Thymus (tissue), 11 donors: Measurements from ENCODE around the gene NUBP2. TPM values are rescaled to one million over a fixed set of nuclear protein-coding genes. Genes with fewer than 3 reads are reported as not detected.

Source experiments
- DNase-seq, 9 donors: peaks; one replicate each; pipeline ENCODE4 v3.0.0-alpha.2; 2013; ENCODE audit warnings: low spot score in 9 of 9, low read depth in 6 of 9, missing footprints in 1 of 9
- H3K27ac ChIP-seq, 2 donors: one replicate each; pipeline ENCODE4 v1.5.1; 2013; ENCODE audit warnings: control low read depth in 1 of 2, low read depth in 1 of 2, low read length in 1 of 2, mild to moderate bottlenecking in 1 of 2, moderate library complexity in 1 of 2
- H3K27me3 ChIP-seq, 2 donors: one replicate each; pipeline ENCODE4 v1.5.1; 2013; ENCODE audit warnings: low read length in 1 of 2; ENCODE audit not compliant: control insufficient read depth in 2 of 2, insufficient read depth in 1 of 2
- H3K36me3 ChIP-seq, 2 donors: one replicate each; pipeline ENCODE4 v1.5.1; 2013; ENCODE audit warnings: low read length in 1 of 2, mild to moderate bottlenecking in 1 of 2, moderate library complexity in 1 of 2; ENCODE audit not compliant: control insufficient read depth in 2 of 2, insufficient read depth in 2 of 2
- H3K4me1 ChIP-seq, 2 donors: one replicate each; pipeline ENCODE4 v1.5.1; 2013; ENCODE audit warnings: low read length in 2 of 2; ENCODE audit not compliant: control insufficient read depth in 2 of 2, insufficient read depth in 2 of 2
- H3K4me3 ChIP-seq, 2 donors: one replicate each; pipeline ENCODE4 v1.5.1; 2013; ENCODE audit warnings: low read length in 2 of 2, control low read depth in 1 of 2, mild to moderate bottlenecking in 1 of 2
- H3K9me3 ChIP-seq, 2 donors: one replicate each; pipeline ENCODE4 v1.5.1; 2013; ENCODE audit warnings: low read length in 1 of 2, mild to moderate bottlenecking in 1 of 2; ENCODE audit not compliant: control insufficient read depth in 2 of 2, insufficient read depth in 1 of 2
- WGBS: extraction: QIAGEN DNeasy Blood & Tissue Kit; methylation state at CpG from one replicate; pipeline ENCODE4 v1.1.7; 2013; 5-methylcytosine and 5-hydroxymethylcytosine counted together
- polyA plus RNA-seq: library from polyadenylated mRNA; stranded (reverse); fragments of 200-250 nt; gene quantifications from one replicate; pipeline ENCODE4 v1.2.3, GENCODE V29; 2013
- total RNA-seq: library from RNA; stranded (reverse); fragments of 120-200 nt; gene quantifications from one replicate; pipeline ENCODE4 v1.2.4, GENCODE V29; 2013
- donor health status: healthy.

The NUBP2 gene
- total and polyA plus RNA-seq, 2 donors: 73.9 to 80.6 TPM

DNA sequence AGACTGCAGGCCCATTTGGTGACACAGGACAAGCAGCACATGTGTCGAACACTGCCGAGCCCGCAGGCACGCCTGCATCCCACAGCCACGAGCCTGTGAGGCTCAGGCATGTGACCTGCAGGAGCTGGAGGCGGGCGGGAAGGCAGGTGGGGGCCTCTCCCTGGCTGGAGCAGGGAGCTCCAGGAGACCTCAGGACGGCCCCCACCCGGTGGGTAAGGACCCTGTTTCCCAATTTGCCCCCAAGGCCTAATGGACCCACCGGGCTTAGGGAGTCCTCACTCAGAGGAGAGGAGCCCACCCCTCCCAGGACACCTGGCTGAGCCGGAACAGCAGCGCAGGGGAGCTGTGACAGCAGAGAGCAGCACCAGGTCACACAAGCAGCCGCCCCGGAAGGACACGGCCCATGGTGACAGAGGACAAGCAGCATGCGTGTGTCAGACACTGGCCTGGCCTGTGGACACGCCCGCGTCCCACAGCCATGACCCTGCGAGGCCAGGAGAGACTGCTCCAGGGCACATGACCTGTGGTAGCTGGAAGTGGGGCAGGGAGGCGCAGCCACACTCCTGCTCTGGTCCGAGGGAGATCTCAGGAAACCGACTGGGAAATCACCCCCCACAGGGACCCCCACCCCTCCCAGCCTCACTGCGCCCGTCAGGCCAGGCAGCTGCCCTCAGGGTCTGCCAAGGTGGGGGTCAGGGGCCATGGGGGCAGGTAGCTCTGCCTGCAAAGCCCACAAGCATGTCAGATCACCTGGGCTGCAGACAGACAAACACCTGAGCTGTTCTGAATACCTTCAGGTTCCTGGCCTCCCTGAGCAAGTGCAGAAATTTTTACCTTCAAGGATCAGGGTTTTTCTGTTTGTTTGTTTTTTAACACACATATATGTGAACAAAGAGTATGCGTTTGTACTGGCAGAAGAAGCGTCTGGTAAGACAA lies 2.8 kb upstream of the NUBP2 start:
- no peak for DNase-seq
- peaks cover 14 to 19% of the 10 kb centered on the region in 2 donors for H3K4me1 ChIP-seq
- H3K27ac ChIP-seq: no peak overlapping the region
- H3K9me3 ChIP-seq: no peaks in the 10 kb centered on the region
- peaks cover 63 to 65% of the 10 kb centered on the region in 2 donors for H3K36me3 ChIP-seq
- 97% methylated on average over 27 of the region's 27 CpGs for WGBS
- H3K4me3 ChIP-seq: no peak overlapping the region
- no peaks in the 10 kb centered on the region for H3K27me3 ChIP-seq

DNA sequence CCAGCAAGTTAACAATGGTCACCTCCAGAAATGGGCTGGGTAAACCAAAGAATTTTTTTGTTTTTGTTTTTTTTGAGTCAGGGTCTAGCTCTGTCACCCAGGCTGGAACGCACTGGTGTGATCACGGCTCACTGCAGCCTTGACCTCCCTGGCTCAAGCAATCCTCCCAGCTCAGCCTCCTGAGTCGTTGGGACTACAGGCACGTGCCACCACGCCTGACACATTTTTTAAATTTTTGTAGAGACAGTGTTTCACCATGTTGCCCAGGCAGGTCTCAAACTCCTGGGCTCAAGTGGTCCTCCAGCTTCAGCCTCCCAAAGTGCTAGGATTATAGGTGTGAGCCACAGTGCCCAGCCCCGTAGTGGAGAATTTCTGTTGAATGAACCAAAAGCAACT lies 2.1 kb upstream of the NUBP2 start:
- WGBS: 96% methylated on average over 6 of the region's 6 CpGs
- Histone ChIP-seq H3K9me3 (no peaks in the 10 kb centered on the region), H3K27me3 (no peaks in the 10 kb centered on the region), H3K27ac (no peak overlapping the region), H3K4me1 (peaks cover 14 to 19% of the 10 kb centered on the region in 2 donors), H3K36me3 (peaks cover 61 to 64% of the 10 kb centered on the region in 2 donors), H3K4me3 (no peak overlapping the region)
- no peak for DNase-seq

DNA sequence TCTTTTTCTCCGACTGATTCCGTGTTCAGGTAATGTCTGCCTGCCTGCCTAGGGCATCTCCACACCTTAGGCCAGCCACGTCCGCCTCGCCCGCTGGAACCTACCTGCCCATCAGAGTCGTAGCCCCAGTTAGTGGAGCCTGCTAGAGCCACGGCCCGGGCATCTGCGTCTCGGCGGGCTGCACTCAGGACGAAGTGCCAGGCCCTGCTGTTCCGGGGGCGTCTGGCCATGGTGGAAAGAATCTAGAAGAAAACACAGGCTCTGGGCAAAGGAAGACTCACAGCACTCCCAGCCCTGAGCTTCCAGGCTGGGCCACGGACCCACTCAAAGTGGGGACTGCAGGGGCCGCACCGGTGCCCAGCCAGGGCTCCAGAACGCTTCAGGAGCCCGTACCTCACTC lies 1.5 kb upstream of the NUBP2 start:
- Histone ChIP-seq H3K27me3 (no peaks in the 10 kb centered on the region), H3K4me3 (peak overlapping the region; percentile 57 to 88), H3K4me1 (peaks cover 14 to 19% of the 10 kb centered on the region in 2 donors), H3K9me3 (peaks cover 0 to 1% of the 10 kb centered on the region in 2 donors), H3K36me3 (peaks cover 56 to 61% of the 10 kb centered on the region in 2 donors), H3K27ac (no peak overlapping the region)
- no peak for DNase-seq
- 86% methylated on average over 20 of the region's 20 CpGs for WGBS

GRCh38 chr16:1781758-1782407 lies 877 bp upstream of the NUBP2 start:
- Histone ChIP-seq H3K4me1 (peaks cover 14 to 19% of the 10 kb centered on the region in 2 donors), H3K27me3 (no peaks in the 10 kb centered on the region), H3K4me3 (peak overlapping the region; percentile 57 to 88), H3K9me3 (peaks cover 0 to 1% of the 10 kb centered on the region in 2 donors), H3K27ac (peak overlapping the region; percentile 24 to 87), H3K36me3 (peaks cover 54 to 61% of the 10 kb centered on the region in 2 donors)
- 1% methylated on average over 69 of the region's 70 CpGs for WGBS
- DNase-seq: peak in 3 of 9 donors; percentile 17 to 49 (median 26)

GRCh38 chr16:1784977-1785845 lies 2.5 kb downstream of the NUBP2 start:
- H3K4me3 ChIP-seq: no peak overlapping the region
- no peak for DNase-seq
- peaks cover 14 to 19% of the 10 kb centered on the region in 2 donors for H3K4me1 ChIP-seq
- H3K36me3 ChIP-seq: peaks cover 53 to 61% of the 10 kb centered on the region in 2 donors
- peaks cover 0 to 1% of the 10 kb centered on the region in 2 donors for H3K9me3 ChIP-seq
- WGBS: 98% methylated on average over 26 of the region's 26 CpGs
- no peaks in the 10 kb centered on the region for H3K27me3 ChIP-seq
- H3K27ac ChIP-seq: no peak overlapping the region

- peaks cover 0 to 1% of the 10 kb centered on the region in 2 donors for H3K9me3 ChIP-seq
- no peak overlapping the region for H3K4me3 ChIP-seq
- H3K4me1 ChIP-seq: peaks cover 14 to 18% of the 10 kb centered on the region in 2 donors
- DNase-seq: no peak
- H3K27me3 ChIP-seq: no peaks in the 10 kb centered on the region
- no peak overlapping the region for H3K27ac ChIP-seq
- peaks cover 49 to 61% of the 10 kb centered on the region in 2 donors for H3K36me3 ChIP-seq
- WGBS: 97% methylated on average over 14 of the region's 14 CpGs
Measured at GRCh38 chr16:1785846-1786170, 3.0 kb downstream of the NUBP2 start.

DNA sequence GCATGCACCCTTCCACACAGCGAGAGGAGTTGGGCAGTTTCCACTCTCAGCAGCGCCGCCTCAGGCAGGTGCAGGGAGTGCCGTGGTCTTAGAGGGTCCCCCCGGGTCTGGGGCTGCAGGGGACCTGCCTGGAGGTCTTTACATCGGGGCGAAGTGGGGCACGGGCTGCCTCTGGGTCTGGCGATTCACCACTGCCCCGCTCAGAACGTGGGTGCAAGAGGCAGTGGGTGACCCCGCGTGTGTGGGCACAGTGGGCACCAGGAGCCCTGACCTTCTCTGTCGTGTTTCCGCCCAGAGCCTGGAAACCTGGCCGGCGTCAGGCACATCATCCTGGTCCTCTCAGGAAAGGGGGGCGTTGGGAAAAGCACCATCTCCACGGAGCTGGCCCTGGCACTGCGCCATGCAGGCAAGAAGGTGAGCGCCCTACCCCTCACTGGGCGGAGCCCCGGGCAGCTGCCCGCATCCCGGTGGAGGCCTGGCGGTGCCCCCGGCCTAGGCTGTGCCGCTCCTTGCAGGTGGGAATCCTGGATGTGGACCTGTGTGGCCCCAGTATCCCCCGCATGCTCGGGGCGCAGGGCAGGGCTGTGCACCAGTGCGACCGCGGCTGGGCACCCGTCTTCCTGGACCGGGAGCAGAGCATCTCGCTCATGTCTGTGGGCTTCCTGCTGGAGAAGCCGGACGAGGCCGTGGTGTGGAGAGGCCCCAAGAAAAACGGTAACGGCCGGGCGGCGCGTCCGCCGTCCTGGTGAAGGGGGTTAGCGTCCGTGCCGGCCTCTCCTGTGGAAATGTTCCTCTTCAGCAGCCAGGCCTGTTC lies 3.7 kb downstream of the NUBP2 start:
- peaks cover 0 to 1% of the 10 kb centered on the region in 2 donors for H3K9me3 ChIP-seq
- DNase-seq: peak in 1 of 9 donors; percentile 2
- no peak overlapping the region for H3K4me3 ChIP-seq
- peaks cover 50 to 63% of the 10 kb centered on the region in 2 donors for H3K36me3 ChIP-seq
- 94% methylated on average over 51 of the region's 51 CpGs for WGBS
- no peaks in the 10 kb centered on the region for H3K27me3 ChIP-seq
- no peak overlapping the region for H3K27ac ChIP-seq
- peaks cover 9 to 12% of the 10 kb centered on the region in 2 donors for H3K4me1 ChIP-seq

GRCh38 chr16:1787056-1787321 lies 4.2 kb downstream of the NUBP2 start:
- H3K9me3 ChIP-seq: peaks cover 0 to 1% of the 10 kb centered on the region in 2 donors
- H3K27me3 ChIP-seq: no peaks in the 10 kb centered on the region
- no peak for DNase-seq
- peak overlapping the region in 1 of 2 donors; percentile 2 for H3K27ac ChIP-seq
- H3K36me3 ChIP-seq: peaks cover 51 to 68% of the 10 kb centered on the region in 2 donors
- peaks cover 7 to 8% of the 10 kb centered on the region in 2 donors for H3K4me1 ChIP-seq
- H3K4me3 ChIP-seq: no peak overlapping the region
- 96% methylated on average over 6 of the region's 6 CpGs for WGBS
